GM12878 (cell line): ENCODE data around the gene SLC45A3. TPM values are rescaled to one million over a fixed set of nuclear protein-coding genes. Genes with fewer than 3 reads are reported as not detected.

Experiments used
- ATAC-seq: fragments of 200-7000 bp; cut with Tn5 transposase; 3 replicates; pipeline ENCODE4 v1.9.1; 2020; ENCODE audit warnings: mild to moderate bottlenecking, moderate library complexity
- BruUV-seq: library from RNA; stranded (reverse); fragments of 400-500 nt; replicated peaks from 2 replicates; lab custom pipeline; 2021; lab: Mats Ljungman, UMichigan
- CTCF ChIA-PET: fragments of 300-600 bp; sonication (Branson Sonifier 250); formaldehyde crosslinking; extraction: SDS; loops from one replicate; lab custom pipeline; 2021; ENCODE audit warnings: inconsistent platforms; lab: Yijun Ruan, JAX
- POLR2A ChIA-PET: fragments of 350-600 bp; formaldehyde crosslinking; extraction: SDS; loops from one replicate; lab custom pipeline; 2021; ENCODE audit warnings: inconsistent platforms; lab: Charles Lee
- RAD21 ChIA-PET: fragments of 300-600 bp; sonication (Branson Sonifier 250); formaldehyde crosslinking; loops from one replicate; lab custom pipeline; 2023; ENCODE audit warnings: antibody characterized with exemption; ENCODE audit not compliant: unreplicated experiment; lab: Charles Lee
- SMC1A ChIA-PET: fragments of 300-600 bp; sonication (Branson Sonifier 250); formaldehyde crosslinking; loops from one replicate; lab custom pipeline; 2023; ENCODE audit not compliant: unreplicated experiment, uncharacterized antibody; lab: Charles Lee
- DNase-seq: peaks from one replicate; pipeline ENCODE4 v3.0.0-alpha.2; 2011; ENCODE audit warnings: low read depth, low spot score
- FAIRE-seq: peaks from 3 replicates; lab custom pipeline; 2011; peaks lifted over from hg19 to GRCh38; lab: Jason Lieb, UNC
- H2AFZ ChIP-seq: 2 replicates; pipeline ENCODE4 v1.6.0; 2011; ENCODE audit warnings: low read depth, low read length, control low read depth; ENCODE audit not compliant: control insufficient read depth
- H3K27ac ChIP-seq: 2 replicates; pipeline ENCODE4 v1.5.1; 2011; ENCODE audit warnings: control low read depth; ENCODE audit not compliant: control insufficient read depth, insufficient read depth
- H3K27me3 ChIP-seq, 2 experiments: replicated peaks in 1 of 2; 2 replicates each; pipeline versions ENCODE4 v1.6.0 to v1.6.1; 2011; ENCODE audit warnings: low read length in 1 of 2; ENCODE audit not compliant: control insufficient read depth in 2 of 2, insufficient read depth in 2 of 2
- H3K36me3 ChIP-seq, 2 experiments: 2 replicates each; pipeline ENCODE4 v1.5.1; 2011; ENCODE audit warnings: low read length in 1 of 2; ENCODE audit not compliant: control insufficient read depth in 2 of 2, insufficient read depth in 2 of 2
- H3K4me1 ChIP-seq: 2 replicates; pipeline ENCODE4 v1.6.1; 2011; ENCODE audit warnings: mild to moderate bottlenecking, low read length, moderate library complexity, mixed read lengths; ENCODE audit not compliant: control insufficient read depth, insufficient read depth
- H3K4me2 ChIP-seq: 2 replicates; pipeline ENCODE4 v1.6.0; 2011; ENCODE audit warnings: control low read depth; ENCODE audit not compliant: control insufficient read depth, insufficient read depth
- H3K4me3 ChIP-seq: fragments of 200-600 bp; sonication (generic); 2 replicates; pipeline ENCODE4 v1.5.1; 2016
- H3K79me2 ChIP-seq: 2 replicates; pipeline ENCODE4 v1.6.0; 2011; ENCODE audit warnings: low read length; ENCODE audit not compliant: control insufficient read depth, insufficient read depth
- H3K9ac ChIP-seq: 2 replicates; pipeline ENCODE4 v1.8.0; 2011; ENCODE audit warnings: low read length, control low read depth, mixed read lengths; ENCODE audit not compliant: control insufficient read depth, insufficient read depth
- H3K9me3 ChIP-seq: replicated peaks from 3 replicates; pipeline ENCODE4 v1.5.1; 2011; ENCODE audit warnings: mild to moderate bottlenecking, low read length; ENCODE audit not compliant: control insufficient read depth, insufficient read depth
- H4K20me1 ChIP-seq: 2 replicates; pipeline ENCODE4 v1.6.0; 2011; ENCODE audit not compliant: control insufficient read depth, insufficient read depth
- BCL3 ChIP-seq: IDR thresholded peaks from 2 replicates; pipeline ENCODE4 v1.6.1; 2011; ENCODE audit warnings: borderline replicate concordance, low read depth, mild to moderate bottlenecking, moderate library complexity, low read length; ENCODE audit not compliant: insufficient read depth, poor library complexity, severe bottlenecking
- POLR2AphosphoS2 ChIP-seq: IDR thresholded peaks from 2 replicates; pipeline ENCODE4 v1.6.1; 2011; ENCODE audit warnings: low read depth, mild to moderate bottlenecking, low read length, improper control_type of control experiment, moderate library complexity
- WGBS: methylation state at CpG from one replicate; pipeline ENCODE4 v1.1.6; 2016; ENCODE audit warnings: low lambda C conversion rate; ENCODE audit not compliant: insufficient replicate concordance, insufficient coverage; ENCODE audit errors: missing lambda C conversion rate; 5-methylcytosine and 5-hydroxymethylcytosine counted together
- in situ Hi-C: fragments of 300-500 bp; cut with MboI; formaldehyde crosslinking; loops from 9 replicates; pipeline ENCODE4 v1.14.3; 2018; ENCODE audit warnings: mixed read lengths
- intact Hi-C: fragments of 100-400 bp; cut with micrococcal nuclease; formaldehyde crosslinking; loops from one replicate; pipeline ENCODE4 v1.14.2; 2022; ENCODE audit not compliant: unreplicated experiment
- polyA plus RNA-seq, 11 experiments: library from polyadenylated mRNA; depleted of rRNA in 4 of 11; unstranded in 6 of 11; stranded (reverse) in 5 of 11; fragments of >200 nt; fragmentation: Nextera tagmentation in 4 of 11; fragmentation: Illumina TruSeq in 1 of 11; extraction: Ambion mirVana in 4 of 11; extraction: Trizol in 1 of 11; gene quantifications; 1 replicate in 1 of 11; 2 replicates in 10 of 11; pipeline versions ENCODE4 v1.2.1 to v1.2.3, GENCODE V29; 2011 to 2016; ENCODE audit warnings: inconsistent platforms in 2 of 11, missing spikeins in 2 of 11, low read depth in 1 of 11
- total RNA-seq, 4 experiments: library from RNA; depleted of rRNA in 3 of 4; stranded (reverse); fragments of >200 nt in 3 of 4; fragmentation: Illumina TruSeq in 1 of 4; extraction: Trizol in 1 of 4; gene quantifications; 2 replicates each; pipeline versions ENCODE4 v1.2.1 to v1.2.3, GENCODE V29; 2013 to 2021
- TF ChIP-seq, protein P1 (sequence below): fragments of 450-650 bp; IDR thresholded peaks from 2 replicates; pipeline ENCODE4 v1.6.1; 2017; ENCODE audit warnings: mild to moderate bottlenecking, low read depth, inconsistent platforms; ENCODE audit not compliant: poor library complexity, severe bottlenecking

Gene SLC45A3
- total and polyA plus RNA-seq, 10 of the 15 experiments (the other 5 are each of a cell fraction or from before 2014, with no cell fraction given), result 0.26 to 10.3 (median 4.1) TPM

DNA sequence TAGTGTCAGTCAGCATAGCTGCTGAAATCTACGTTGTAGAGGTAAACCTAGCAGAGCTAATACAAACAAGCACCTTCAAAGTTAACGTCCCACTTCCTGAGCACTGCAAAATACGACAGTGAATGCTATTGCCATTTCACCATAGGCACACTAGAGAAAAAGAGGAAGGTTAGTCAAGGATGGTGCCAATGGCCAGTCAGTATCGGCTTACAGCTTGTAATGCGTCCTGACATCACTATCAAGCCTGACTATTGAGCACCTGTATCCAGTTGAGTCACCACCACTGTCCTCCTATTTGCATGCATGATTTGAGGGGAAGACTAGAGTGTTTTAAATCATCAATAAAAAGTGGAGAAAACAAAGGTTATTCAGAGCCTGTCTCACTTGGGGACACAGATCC is 35.3 kb upstream of the SLC45A3 start:
- no peak overlapping the region for H3K4me2 ChIP-seq
- ChIA-PET SMC1A (interaction anchor here (0.9 to 19.5 kb wide), 11 partner anchors 8 to 262 kb away, joined by 3 to 1008 read pairs (median 14); partner anchors contain the start of gene RAB29), POLR2A (interaction anchor here (1.0 to 10.1 kb wide), 7 partner anchors 31 to 236 kb away, joined by 3 to 89 read pairs (median 6); no protein-coding TSS in a partner anchor), CTCF (interaction anchor here (0.8 to 16.5 kb wide), 13 partner anchors 9 to 361 kb away, joined by 3 to 1339 read pairs (median 5); partner anchors contain the start of gene SLC45A3)
- no peaks in the 10 kb centered on the region for H3K79me2 ChIP-seq
- no peak for FAIRE-seq
- no peak overlapping the region for H2AFZ ChIP-seq
- H3K27me3 ChIP-seq, result no peaks in the 10 kb centered on the region
- no peak overlapping the region for H3K9ac ChIP-seq
- no peak; the same call in 2 of the 3 replicates for ATAC-seq
- no peak overlapping the region for H3K4me3 ChIP-seq
- H3K36me3 ChIP-seq, result peaks cover 7 to 25% of the 10 kb centered on the region in 2 experiments
- intact Hi-C loops (no loop called here), in situ Hi-C loops (no loop called here)
- no TSS peak for BruUV-seq
- no peak for DNase-seq
- H3K9me3 ChIP-seq, result no peaks in the 10 kb centered on the region
- no peaks in the 10 kb centered on the region for H3K4me1 ChIP-seq
- no peaks in the 10 kb centered on the region for H4K20me1 ChIP-seq
- WGBS, result 68% methylated on average over 5 of the region's 5 CpGs
- TF ChIP-seq POLR2AphosphoS2, result 0 out of 2 replicates have a peak, but pooled peaks have one; percentile 46
- TF ChIP-seq BCL3, result no peak
- TF ChIP-seq, protein P1, sequence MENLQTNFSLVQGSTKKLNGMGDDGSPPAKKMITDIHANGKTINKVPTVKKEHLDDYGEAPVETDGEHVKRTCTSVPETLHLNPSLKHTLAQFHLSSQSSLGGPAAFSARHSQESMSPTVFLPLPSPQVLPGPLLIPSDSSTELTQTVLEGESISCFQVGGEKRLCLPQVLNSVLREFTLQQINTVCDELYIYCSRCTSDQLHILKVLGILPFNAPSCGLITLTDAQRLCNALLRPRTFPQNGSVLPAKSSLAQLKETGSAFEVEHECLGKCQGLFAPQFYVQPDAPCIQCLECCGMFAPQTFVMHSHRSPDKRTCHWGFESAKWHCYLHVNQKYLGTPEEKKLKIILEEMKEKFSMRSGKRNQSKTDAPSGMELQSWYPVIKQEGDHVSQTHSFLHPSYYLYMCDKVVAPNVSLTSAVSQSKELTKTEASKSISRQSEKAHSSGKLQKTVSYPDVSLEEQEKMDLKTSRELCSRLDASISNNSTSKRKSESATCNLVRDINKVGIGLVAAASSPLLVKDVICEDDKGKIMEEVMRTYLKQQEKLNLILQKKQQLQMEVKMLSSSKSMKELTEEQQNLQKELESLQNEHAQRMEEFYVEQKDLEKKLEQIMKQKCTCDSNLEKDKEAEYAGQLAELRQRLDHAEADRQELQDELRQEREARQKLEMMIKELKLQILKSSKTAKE, result no peak
- TF ChIP-seq, all 136 proteins: peak for 1
- RAD21 ChIA-PET, result interaction anchor here (0.8 to 10.5 kb wide), 11 partner anchors 24 to 262 kb away, joined by 3 to 538 read pairs (median 7); partner anchors contain the start of genes ELK4 and RAB29
- no peak overlapping the region for H3K27ac ChIP-seq
